ENCODE data around the gene SDR42E1. TPM values are rescaled to one million over a fixed set of nuclear protein-coding genes. Genes with fewer than 3 reads are reported as not detected.

Gene SDR42E1
- total and polyA plus RNA-seq, 2 of the 8 experiments (the other 6 are each of a cell fraction or from before 2014, with no cell fraction given): 0.03 TPM; not detected in 1

- TF ChIP-seq USF2 (IDR thresholded peaks at IDR 0.05; ENCODE audit: low read length) (no peak), RXRA (IDR thresholded peaks at IDR 0.05; ENCODE audit: insufficient read depth, low read depth, low read length) (no peak), HDAC2 (IDR thresholded peaks at IDR 0.05; ENCODE audit: borderline replicate concordance in 1 of 2, low read depth in 2 of 2, low read length in 2 of 2) (peak in 1 of 2 experiments; percentile 28; a peak in 2 of 4 replicates), SIN3A (conservative IDR thresholded peaks at IDR 0.05 in 1 of 2, IDR thresholded peaks at IDR 0.05 in 1 of 2; ENCODE audit: low read depth in 1 of 2, low read length in 2 of 2) (no peak), KDM1A (IDR thresholded peaks at IDR 0.05; ENCODE audit: borderline replicate concordance, low read length) (no peak), POU5F1 (IDR thresholded peaks at IDR 0.05; ENCODE audit: low read depth, low read length) (no peak), BACH1 (IDR thresholded peaks at IDR 0.05; ENCODE audit: low read length) (no peak), SRF (IDR thresholded peaks at IDR 0.05; ENCODE audit: low read depth, low read length) (no peak), PHF8 (conservative IDR thresholded peaks at IDR 0.05; ENCODE audit: low read depth, low read length) (no peak), POLR2AphosphoS5 (IDR thresholded peaks at IDR 0.05; ENCODE audit: low read depth, low read length) (no peak), SP4 (IDR thresholded peaks at IDR 0.05; ENCODE audit: low read length) (no peak), CHD2 (IDR thresholded peaks at IDR 0.05; ENCODE audit: low read length) (no peak), EGR1 (IDR thresholded peaks at IDR 0.05; ENCODE audit: borderline replicate concordance, low read depth, low read length) (no peak), SP2 (IDR thresholded peaks at IDR 0.05; ENCODE audit: low read length) (no peak), TAF7 (optimal IDR thresholded peaks at IDR 0.05; ENCODE audit: borderline replicate concordance, low read depth, low read length) (no peak), JUND (IDR thresholded peaks at IDR 0.05; ENCODE audit: low read length) (no peak), CTCF (IDR thresholded peaks at IDR 0.05; ENCODE audit: control extremely low read depth in 1 of 3, insufficient read depth in 1 of 3, low read depth in 1 of 3, low read length in 3 of 3) (peak; percentile 22 to 47 (median 30); a peak in 3 of 4 replicates), ASH2L (IDR thresholded peaks at IDR 0.05; ENCODE audit: low read length) (peak; percentile 21)
- TF ChIP-seq, protein P1, sequence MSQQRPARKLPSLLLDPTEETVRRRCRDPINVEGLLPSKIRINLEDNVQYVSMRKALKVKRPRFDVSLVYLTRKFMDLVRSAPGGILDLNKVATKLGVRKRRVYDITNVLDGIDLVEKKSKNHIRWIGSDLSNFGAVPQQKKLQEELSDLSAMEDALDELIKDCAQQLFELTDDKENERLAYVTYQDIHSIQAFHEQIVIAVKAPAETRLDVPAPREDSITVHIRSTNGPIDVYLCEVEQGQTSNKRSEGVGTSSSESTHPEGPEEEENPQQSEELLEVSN (IDR thresholded peaks at IDR 0.05): no peak
These were observed 71.9 kb downstream of the SDR42E1 start (continued) for GRCh38 chr16:81939164-81940056.

Data from H1 (cell line).